Testis (tissue), 3 donors: ENCODE data around the gene PBX1. TPM values are rescaled to one million over a fixed set of nuclear protein-coding genes. Genes with fewer than 3 reads are reported as not detected.

Experiments
- DNase-seq: peaks from one replicate; pipeline ENCODE4 v3.0.0-alpha.2; 2019
- H3K27ac ChIP-seq, 2 donors: fragments of 200-600 bp; sonication (generic); one replicate each; pipeline ENCODE4 v1.5.1; 2019
- H3K27me3 ChIP-seq: fragments of 200-600 bp; sonication (generic); one replicate; pipeline ENCODE4 v1.5.1; 2019
- H3K36me3 ChIP-seq: fragments of 200-600 bp; sonication (generic); one replicate; pipeline ENCODE4 v1.5.1; 2017; ENCODE audit warnings: low read depth; ENCODE audit errors: missing control alignments
- H3K4me1 ChIP-seq: fragments of 200-600 bp; sonication (generic); one replicate; pipeline ENCODE4 v1.5.1; 2019
- H3K4me3 ChIP-seq, 2 donors: fragments of 200-600 bp; sonication (generic); one replicate each; pipeline ENCODE4 v1.5.1; 2017 to 2019
- H3K9me3 ChIP-seq: fragments of 200-600 bp; sonication (generic); one replicate; pipeline ENCODE4 v1.5.1; 2017
- CTCF ChIP-seq, 3 experiments: fragments of 450-650 bp in 2 of 3; fragments of 200-600 bp in 1 of 3; sonication (generic) in 1 of 3; IDR thresholded peaks; one replicate each; pipeline ENCODE4 v1.5.1; 2016 to 2019; ENCODE audit warnings: antibody characterized with exemption in 3 of 3, mild to moderate bottlenecking in 2 of 3, moderate library complexity in 1 of 3
- POLR2A ChIP-seq: fragments of 450-650 bp; IDR thresholded peaks from one replicate; pipeline ENCODE4 v1.6.1; 2017; ENCODE audit warnings: antibody characterized with exemption, mild to moderate bottlenecking, moderate library complexity
- WGBS, 2 donors: methylation state at CpG; one replicate each; pipeline ENCODE4 v1.1.5; 2018; 5-methylcytosine and 5-hydroxymethylcytosine counted together
- intact Hi-C: fragments of 100-400 bp; cut with DNase I; formaldehyde crosslinking; loops from one replicate; pipeline ENCODE4 v1.15.1; 2023; ENCODE audit warnings: low total_unique reads
- polyA plus RNA-seq: library from polyadenylated mRNA; stranded (reverse); fragments of 350-450 nt; fragmentation: Illumina TruSeq; extraction: RNeasy Lipid Tissue Mini Kit (QIAGEN cat#74804); gene quantifications from one replicate; pipeline ENCODE4 v1.2.3, GENCODE V29; 2014; ENCODE audit warnings: low read depth, low replicate concordance; ENCODE audit not compliant: insufficient read depth
- total RNA-seq, 2 donors: library from RNA; depleted of rRNA; stranded (reverse); fragments of >200 nt; gene quantifications; one replicate each; pipeline ENCODE4 v1.2.3, GENCODE V29; 2016

The PBX1 gene
- total and polyA plus RNA-seq, 3 donors from 2014 or later, result 20.2 to 25.0 (median 20.3) TPM

- Histone ChIP-seq H3K27me3 (no peaks in the 10 kb centered on the region), H3K4me3 (no peak overlapping the region), H3K9me3 (no peaks in the 10 kb centered on the region), H3K36me3 (no peaks in the 10 kb centered on the region), H3K27ac (no peak overlapping the region), H3K4me1 (no peaks in the 10 kb centered on the region)
- WGBS, 2 donors, result 83 to 92% methylated on average over 4 of the region's 4 CpGs
- intact Hi-C loops, result no loop called here
- DNase-seq, result no peak
- TF ChIP-seq POLR2A (no peak), CTCF (IDR thresholded peaks at IDR 0.05) (no peak)
These were observed 128.8 kb downstream of the PBX1 start for GRCh38 chr1:164687777-164688176.

DNA sequence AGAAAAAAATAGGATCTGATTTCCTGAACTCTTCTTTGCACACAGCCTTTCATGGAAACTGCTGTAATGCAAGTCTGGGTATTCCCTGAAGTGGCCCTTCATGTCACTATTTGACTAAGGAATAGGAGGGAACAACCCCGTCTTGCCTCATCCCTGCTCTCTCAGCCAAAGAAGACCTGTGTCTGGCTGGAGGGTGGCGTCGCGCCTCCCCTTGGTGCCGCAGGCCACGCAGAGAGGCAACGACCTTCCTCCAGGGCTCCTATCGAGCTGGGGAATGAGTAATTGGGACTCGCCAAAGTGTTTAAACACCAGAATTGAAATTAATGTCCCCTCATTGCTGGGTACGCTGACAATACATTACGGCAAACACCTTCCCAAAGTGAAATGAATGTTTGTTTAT lies 129.8 kb downstream of the PBX1 start:
- Histone ChIP-seq H3K4me3 (no peak overlapping the region), H3K27ac (no peak overlapping the region), H3K27me3 (no peaks in the 10 kb centered on the region), H3K9me3 (no peaks in the 10 kb centered on the region), H3K4me1 (no peaks in the 10 kb centered on the region), H3K36me3 (no peaks in the 10 kb centered on the region)
- 93% methylated on average over 10 to 11 of the region's 11 CpGs for WGBS, 2 donors
- no peak for DNase-seq
- no peak for TF ChIP-seq POLR2A
- intact Hi-C loops, result no loop called here

GRCh38 chr1:164689672-164690511 lies 130.9 kb downstream of the PBX1 start:
- no peaks in the 10 kb centered on the region for H3K36me3 ChIP-seq
- no peaks in the 10 kb centered on the region for H3K4me1 ChIP-seq
- intact Hi-C loops, result no loop called here
- no peaks in the 10 kb centered on the region for H3K27me3 ChIP-seq
- TF ChIP-seq CTCF (IDR thresholded peaks at IDR 0.05) (no peak), POLR2A (no peak)
- no peak overlapping the region for H3K27ac ChIP-seq
- no peak for DNase-seq
- WGBS, 2 donors, result 83% methylated on average over 13 of the region's 13 CpGs
- no peaks in the 10 kb centered on the region for H3K9me3 ChIP-seq
- H3K4me3 ChIP-seq, result no peak overlapping the region

- H3K27ac ChIP-seq, result no peak overlapping the region
- no peak overlapping the region for H3K4me3 ChIP-seq
- DNase-seq, result no peak
- intact Hi-C loops, result no loop called here
- no peaks in the 10 kb centered on the region for H3K27me3 ChIP-seq
- H3K36me3 ChIP-seq, result no peaks in the 10 kb centered on the region
- TF ChIP-seq CTCF (IDR thresholded peaks at IDR 0.05), result no peak
- TF ChIP-seq POLR2A, result no peak
- H3K9me3 ChIP-seq, result no peaks in the 10 kb centered on the region
- H3K4me1 ChIP-seq, result no peaks in the 10 kb centered on the region
- 77 to 87% methylated on average over 2 of the region's 2 CpGs for WGBS, 2 donors
These were observed 133.4 kb downstream of the PBX1 start for GRCh38 chr1:164692420-164692819.

- no peaks in the 10 kb centered on the region for H3K4me1 ChIP-seq
- intact Hi-C loops, result no loop called here
These were observed 134.8 kb downstream of the PBX1 start for GRCh38 chr1:164693564-164694359.

More at GRCh38 chr1:164693564-164694359, 134.8 kb downstream of the PBX1 start:
- TF ChIP-seq POLR2A (no peak), CTCF (IDR thresholded peaks at IDR 0.05) (no peak)
- no peaks in the 10 kb centered on the region for H3K27me3 ChIP-seq
- H3K27ac ChIP-seq, result no peak overlapping the region
- no peak overlapping the region for H3K4me3 ChIP-seq
- no peaks in the 10 kb centered on the region for H3K36me3 ChIP-seq
- no peaks in the 10 kb centered on the region for H3K9me3 ChIP-seq
- no peak for DNase-seq
- 91 to 95% methylated on average over 4 of the region's 4 CpGs for WGBS, 2 donors
